Endometrial microvascular endothelial cells (primary cell): ENCODE data around the gene APBA3. TPM values are rescaled to one million over a fixed set of nuclear protein-coding genes. Genes with fewer than 3 reads are reported as not detected.

Experiments
- in situ Hi-C: cut with HindIII; loops from 2 replicates; pipeline ENCODE4 v1.10.0; 2017; ENCODE audit warnings: low sequenced_read_pairs, low pct_unique_long_range_greater_than_20kb; ENCODE audit errors: inconsistent ontology term
- total RNA-seq: library from RNA; depleted of rRNA; stranded (reverse); fragments of >200 nt; gene quantifications from one replicate; pipeline ENCODE4 v1.2.3, GENCODE V29; 2015; ENCODE audit errors: inconsistent ontology term

APBA3 gene, protein sequence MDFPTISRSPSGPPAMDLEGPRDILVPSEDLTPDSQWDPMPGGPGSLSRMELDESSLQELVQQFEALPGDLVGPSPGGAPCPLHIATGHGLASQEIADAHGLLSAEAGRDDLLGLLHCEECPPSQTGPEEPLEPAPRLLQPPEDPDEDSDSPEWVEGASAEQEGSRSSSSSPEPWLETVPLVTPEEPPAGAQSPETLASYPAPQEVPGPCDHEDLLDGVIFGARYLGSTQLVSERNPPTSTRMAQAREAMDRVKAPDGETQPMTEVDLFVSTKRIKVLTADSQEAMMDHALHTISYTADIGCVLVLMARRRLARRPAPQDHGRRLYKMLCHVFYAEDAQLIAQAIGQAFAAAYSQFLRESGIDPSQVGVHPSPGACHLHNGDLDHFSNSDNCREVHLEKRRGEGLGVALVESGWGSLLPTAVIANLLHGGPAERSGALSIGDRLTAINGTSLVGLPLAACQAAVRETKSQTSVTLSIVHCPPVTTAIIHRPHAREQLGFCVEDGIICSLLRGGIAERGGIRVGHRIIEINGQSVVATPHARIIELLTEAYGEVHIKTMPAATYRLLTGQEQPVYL
- 46.8 TPM for total RNA-seq

- in situ Hi-C loops = no loop called here
Observed at GRCh38 chr19:3761382-3762129, at the start of gene APBA3. Gene APBA3 (minus strand): TSS chr19:3761692. CDS start chr19:3760264, 1,428 bp downstream.

DNA sequence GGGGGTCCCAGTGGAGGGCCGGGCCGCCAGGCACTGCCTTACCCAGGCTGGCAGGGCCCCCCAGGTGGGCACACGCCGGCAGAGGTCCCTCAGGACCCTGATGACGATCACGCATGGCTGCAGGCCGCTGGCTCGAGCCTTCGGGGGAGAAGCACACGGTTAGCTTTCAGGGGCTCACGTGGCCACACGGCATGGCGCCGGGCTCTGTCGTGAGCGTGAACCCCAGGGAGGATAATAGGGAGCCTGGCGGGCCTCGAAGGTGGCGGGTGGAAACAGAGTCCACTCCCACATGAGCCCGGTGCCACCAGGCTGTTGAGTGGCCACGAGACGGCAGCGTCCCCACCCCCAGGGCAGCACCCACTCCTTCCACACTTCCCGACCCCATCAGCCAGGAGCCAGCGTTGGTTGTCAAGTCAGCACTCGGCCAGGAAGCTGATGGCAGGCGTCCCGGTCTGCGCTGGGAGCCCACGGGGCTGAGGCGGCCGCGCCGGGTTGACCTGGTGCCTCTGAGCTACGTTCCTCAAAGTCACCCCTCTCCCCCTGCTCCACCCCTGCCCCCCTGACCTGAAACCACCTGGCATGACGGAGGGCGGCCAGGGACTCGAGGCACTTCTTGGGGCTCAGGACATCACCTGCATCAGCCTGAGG lies 49.3 kb upstream of the APBA3 start:
- in situ Hi-C loops = no loop called here

DNA sequence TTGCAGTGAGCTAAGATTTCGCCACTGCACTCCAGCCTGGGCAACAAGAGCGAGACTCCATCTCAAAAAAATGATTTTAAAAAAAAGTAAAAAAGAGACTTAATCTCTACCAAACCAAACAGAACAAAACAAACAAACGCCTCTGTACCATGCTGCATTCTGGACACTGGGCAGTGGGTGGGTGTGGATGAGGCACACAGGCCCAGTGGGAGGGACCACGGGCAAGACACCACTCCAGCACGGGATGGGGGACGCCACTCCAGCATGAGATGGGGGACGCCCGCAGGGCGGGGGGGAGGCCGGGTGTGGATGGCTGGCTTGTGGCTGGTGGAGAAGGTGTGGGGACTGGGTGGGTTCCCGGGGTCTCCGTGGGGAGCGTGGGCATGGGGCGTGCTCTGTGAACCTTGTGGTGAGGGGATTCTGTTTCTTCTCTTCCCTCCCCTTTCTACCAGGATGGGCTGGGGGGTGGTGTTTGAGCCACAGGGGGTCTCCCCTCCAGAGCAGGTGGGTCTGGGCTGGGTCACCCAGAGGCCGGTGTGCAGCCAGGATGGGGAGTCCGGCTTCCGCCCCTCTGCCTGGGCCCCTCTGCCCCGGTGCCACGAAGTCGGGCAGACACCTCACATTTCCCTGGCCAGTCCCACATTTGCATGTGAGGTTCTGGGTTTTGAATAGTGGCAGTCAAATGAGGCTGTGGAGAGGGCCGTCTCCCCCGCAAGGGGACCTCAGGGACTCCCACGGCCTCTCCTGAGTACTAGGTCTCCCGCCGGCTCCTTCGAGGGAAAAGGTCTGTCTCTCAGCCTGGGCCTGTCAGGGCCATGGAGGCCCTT lies 48.6 kb upstream of the APBA3 start:
- in situ Hi-C loops = no loop called here

DNA sequence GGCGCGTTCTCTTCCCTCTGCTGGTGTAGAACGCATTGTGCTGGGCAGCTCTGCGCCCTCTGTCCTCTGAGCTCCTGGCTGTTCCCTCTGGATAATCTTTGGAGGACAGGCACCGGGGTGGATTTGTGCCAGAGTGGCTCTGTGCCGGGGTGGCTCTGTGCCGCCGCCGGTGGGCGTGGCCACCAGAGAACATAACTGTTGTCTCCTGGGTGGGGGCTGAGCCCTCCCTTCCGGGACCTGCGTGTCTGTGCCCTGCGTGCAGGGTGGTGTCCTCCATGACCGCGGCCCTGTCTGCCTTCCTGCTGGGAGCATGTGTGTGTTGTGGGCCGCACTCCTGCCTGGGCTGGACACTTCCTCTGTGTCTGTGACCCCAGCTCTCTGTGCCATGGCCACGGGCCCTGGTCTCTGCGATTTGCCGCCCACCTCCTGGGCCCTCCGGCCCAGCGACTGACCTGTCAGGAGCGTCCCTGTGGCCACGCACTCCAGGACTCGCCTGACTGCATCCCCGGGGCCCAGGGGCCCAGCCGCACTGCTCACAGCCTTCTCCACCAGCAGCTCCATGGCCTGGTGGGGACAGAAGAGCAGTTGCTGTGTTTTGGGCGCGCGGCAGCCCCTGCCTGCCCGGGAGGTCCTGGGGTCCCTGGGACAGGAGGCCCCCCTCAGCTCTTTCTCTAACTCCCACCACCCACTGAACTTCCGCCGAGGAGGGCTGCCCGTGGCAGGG lies 47.1 kb upstream of the APBA3 start:
- in situ Hi-C loops = no loop called here

GRCh38 chr19:3807574-3808354 lies 46.3 kb upstream of the APBA3 start:
- in situ Hi-C loops = no loop called here

- in situ Hi-C loops = no loop called here
Observed at GRCh38 chr19:3807131-3807480, 45.6 kb upstream of the APBA3 start.

GRCh38 chr19:3805859-3806258 lies 44.4 kb upstream of the APBA3 start:
- in situ Hi-C loops = no loop called here

DNA sequence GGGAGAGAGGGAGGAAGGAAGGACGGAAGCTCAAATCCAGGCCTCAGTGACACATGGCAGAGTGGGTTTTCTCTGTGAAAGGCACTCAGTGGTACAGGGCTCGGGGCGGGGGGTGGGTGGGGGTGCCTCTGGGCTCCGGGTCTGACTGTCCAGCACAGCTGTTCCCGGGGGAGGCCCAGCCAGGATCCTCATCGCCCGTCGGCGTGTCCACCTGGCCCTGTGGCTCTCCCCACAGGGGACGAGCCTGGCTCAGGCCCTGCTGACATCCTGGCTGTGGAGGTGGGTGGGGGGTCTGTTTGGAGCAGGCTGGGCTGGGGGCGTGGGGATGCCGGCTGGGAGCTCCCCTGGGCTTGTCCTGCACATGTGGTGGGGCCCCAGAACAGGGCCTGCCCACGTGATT lies 42.9 kb upstream of the APBA3 start:
- in situ Hi-C loops = no loop called here

- in situ Hi-C loops = no loop called here
Observed at GRCh38 chr19:3803986-3804385, 42.5 kb upstream of the APBA3 start.

- in situ Hi-C loops = no loop called here
Observed at GRCh38 chr19:3803114-3803888, 41.8 kb upstream of the APBA3 start.

- in situ Hi-C loops = no loop called here
Observed at GRCh38 chr19:3801412-3802096, 40.1 kb upstream of the APBA3 start.

GRCh38 chr19:3800996-3801395 lies 39.5 kb upstream of the APBA3 start:
- in situ Hi-C loops = no loop called here

- in situ Hi-C loops = no loop called here
Observed at GRCh38 chr19:3798137-3798536, 36.6 kb upstream of the APBA3 start.

DNA sequence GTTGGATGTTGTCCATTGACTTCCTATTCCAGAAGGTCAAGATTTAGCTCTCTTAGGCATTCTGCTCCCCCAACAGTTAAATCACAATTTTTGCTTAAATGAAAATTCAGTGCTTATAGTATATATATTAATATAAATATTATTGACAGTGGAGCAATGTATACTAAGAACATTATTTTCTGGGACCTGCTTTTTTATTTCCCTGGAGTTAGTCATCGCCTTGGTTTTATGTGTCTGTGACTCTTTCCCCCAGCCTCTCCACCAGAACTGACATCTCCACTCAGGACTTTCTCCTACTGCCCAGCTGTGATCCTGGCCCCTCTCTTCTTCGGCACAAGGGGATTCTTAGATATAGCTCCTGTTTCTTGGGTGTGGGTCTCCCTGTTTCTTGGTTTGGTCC lies 34.9 kb upstream of the APBA3 start:
- in situ Hi-C loops = no loop called here

- in situ Hi-C loops = no loop called here
Observed at GRCh38 chr19:3793799-3794198, 32.3 kb upstream of the APBA3 start.

- in situ Hi-C loops = no loop called here
Observed at GRCh38 chr19:3792114-3792513, 30.6 kb upstream of the APBA3 start.
